GM12891 (cell line): Measurements from ENCODE around the gene SUB1.

Experiments used
- PAX5 ChIP-seq: IDR thresholded peaks from 2 replicates; pipeline ENCODE4 v1.6.1; 2011; ENCODE audit warnings: low read length, moderate library complexity, mild to moderate bottlenecking; ENCODE audit not compliant: insufficient read depth, severe bottlenecking
- POLR2A ChIP-seq: IDR thresholded peaks from 2 replicates; pipeline ENCODE4 v1.6.1; 2011; ENCODE audit warnings: low read depth, low read length, control low read depth
- POLR2AphosphoS5 ChIP-seq: IDR thresholded peaks from 2 replicates; pipeline ENCODE4 v1.6.1; 2011; ENCODE audit warnings: low read depth, low read length, control low read depth
- SPI1 ChIP-seq: IDR thresholded peaks from 2 replicates; pipeline ENCODE4 v1.6.1; 2011; ENCODE audit warnings: low read depth, low read length, control low read depth
- TAF1 ChIP-seq: IDR thresholded peaks from 2 replicates; pipeline ENCODE4 v1.6.1; 2011; ENCODE audit warnings: low read depth, low read length, control low read depth

GRCh38 chr5:32587067-32587551, 1.8 kb downstream of the SUB1 start:
- TF ChIP-seq POLR2A = no peak
- no peak for TF ChIP-seq POLR2AphosphoS5
- TF ChIP-seq SPI1 = no peak
- no peak for TF ChIP-seq TAF1
- TF ChIP-seq PAX5 = no peak
